ENCODE results near the gene PARD3B.

Gene PARD3B

GRCh38 chr2:205013586-205013985, 468.3 kb downstream of the PARD3B start:
- DNase-seq (ENCODE audit: low spot score): no peak

- DNase-seq (ENCODE audit: low spot score): no peak
These were observed 468.9 kb downstream of the PARD3B start for GRCh38 chr2:205014201-205014600.

- DNase-seq (ENCODE audit: low spot score): no peak
These were observed 472.1 kb downstream of the PARD3B start for GRCh38 chr2:205017381-205017780.

- DNase-seq (ENCODE audit: low spot score): no peak
These were observed 472.6 kb downstream of the PARD3B start for GRCh38 chr2:205017912-205018311.

- no peak for DNase-seq (ENCODE audit: low spot score)
These were observed 475.4 kb downstream of the PARD3B start for GRCh38 chr2:205020673-205021072.

GRCh38 chr2:205022841-205023240, 477.6 kb downstream of the PARD3B start:
- peak; percentile 60 for DNase-seq (ENCODE audit: low spot score)

- no peak for DNase-seq (ENCODE audit: low spot score)
These were observed 479.7 kb downstream of the PARD3B start for GRCh38 chr2:205024822-205025518.

GRCh38 chr2:205025580-205026240, 480.4 kb downstream of the PARD3B start:
- DNase-seq (ENCODE audit: low spot score): no peak

GRCh38 chr2:205030695-205031094, 485.4 kb downstream of the PARD3B start:
- no peak for DNase-seq (ENCODE audit: low spot score)

- DNase-seq (ENCODE audit: low spot score): no peak
These were observed 486.8 kb downstream of the PARD3B start for GRCh38 chr2:205032093-205032551.

- no peak for DNase-seq (ENCODE audit: low spot score)
These were observed 488.2 kb downstream of the PARD3B start for GRCh38 chr2:205033431-205033830.

GRCh38 chr2:205034034-205034433, 488.8 kb downstream of the PARD3B start:
- DNase-seq (ENCODE audit: low spot score): no peak

- DNase-seq (ENCODE audit: low spot score): no peak
These were observed 495.0 kb downstream of the PARD3B start for GRCh38 chr2:205040323-205040722.

- no peak for DNase-seq (ENCODE audit: low spot score)
These were observed 496.3 kb downstream of the PARD3B start for GRCh38 chr2:205041472-205042130.

GRCh38 chr2:205043285-205043684, 498.0 kb downstream of the PARD3B start:
- DNase-seq (ENCODE audit: low spot score): no peak

GRCh38 chr2:205045706-205046105, 500.4 kb downstream of the PARD3B start:
- no peak for DNase-seq (ENCODE audit: low spot score)

- peak; percentile 25 for DNase-seq (ENCODE audit: low spot score)
These were observed 502.1 kb downstream of the PARD3B start for GRCh38 chr2:205047273-205047839.

GRCh38 chr2:205051417-205051816, 506.1 kb downstream of the PARD3B start:
- no peak for DNase-seq (ENCODE audit: low spot score)

- DNase-seq (ENCODE audit: low spot score): no peak
These were observed 507.5 kb downstream of the PARD3B start for GRCh38 chr2:205052781-205053180.

GRCh38 chr2:205053827-205054410, 508.6 kb downstream of the PARD3B start:
- no peak for DNase-seq (ENCODE audit: low spot score)

- no peak for DNase-seq (ENCODE audit: low spot score)
These were observed 509.5 kb downstream of the PARD3B start for GRCh38 chr2:205054789-205055188.

- no peak for DNase-seq (ENCODE audit: low spot score)
These were observed 510.0 kb downstream of the PARD3B start for GRCh38 chr2:205055251-205055650.
